NCI-H1417 (cell line): Measurements from ENCODE around the gene SPEM1.

Experiments
- DNase-seq, 3 experiments: peaks; one replicate each; lab custom pipeline; 2025; lab: John Stamatoyannopoulos, UW

The SPEM1 gene, protein sequence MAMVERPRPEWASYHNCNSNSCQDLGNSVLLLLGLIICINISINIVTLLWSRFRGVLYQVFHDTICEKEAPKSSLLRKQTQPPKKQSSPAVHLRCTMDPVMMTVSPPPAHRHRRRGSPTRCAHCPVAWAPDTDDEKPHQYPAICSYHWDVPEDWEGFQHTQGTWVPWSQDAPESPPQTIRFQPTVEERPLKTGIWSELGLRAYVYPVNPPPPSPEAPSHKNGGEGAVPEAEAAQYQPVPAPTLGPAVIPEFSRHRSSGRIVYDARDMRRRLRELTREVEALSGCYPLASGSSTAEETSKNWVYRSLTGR

DNA sequence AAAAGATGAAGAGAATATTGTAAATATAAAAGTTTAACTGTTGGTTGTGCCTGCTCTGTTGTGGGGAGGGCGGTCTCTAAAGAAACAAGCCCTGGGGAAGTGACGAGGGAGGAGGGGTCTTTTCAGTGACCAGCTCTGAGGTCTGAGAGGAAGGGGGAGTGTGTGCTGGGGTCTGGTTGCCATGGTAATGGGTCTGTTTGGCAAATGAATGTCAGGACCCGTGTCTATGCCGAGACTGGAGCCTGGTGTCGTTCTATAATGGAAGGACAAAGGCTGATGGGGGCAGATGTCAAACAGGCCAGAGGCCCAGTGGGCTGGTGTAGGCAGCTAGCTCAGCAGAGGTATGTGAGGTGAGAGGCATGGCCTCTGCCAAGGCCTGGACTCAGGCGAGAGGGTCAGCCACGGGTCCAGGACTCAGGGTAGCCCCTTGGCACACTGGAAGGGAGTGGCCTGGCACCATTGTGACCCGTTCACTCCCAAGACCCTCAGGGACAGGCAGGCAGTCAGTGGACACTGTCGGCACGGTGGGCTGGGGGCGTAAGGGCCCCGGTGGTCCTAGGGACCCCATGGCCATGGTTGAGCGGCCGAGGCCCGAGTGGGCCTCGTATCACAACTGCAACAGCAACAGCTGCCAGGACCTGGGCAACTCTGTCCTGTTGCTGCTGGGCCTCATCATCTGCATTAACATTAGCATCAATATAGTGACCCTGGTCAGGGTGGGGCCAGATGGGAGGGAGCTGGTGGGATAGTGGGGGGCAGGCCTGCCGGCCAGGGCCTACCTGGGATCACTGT is at the start of gene SPEM1:
TSS of gene SPEM1 (plus strand) at position 506 of the 792 bp plus-strand sequence. CDS start at position 567, 61 bp downstream.
- no peak for DNase-seq

DNA sequence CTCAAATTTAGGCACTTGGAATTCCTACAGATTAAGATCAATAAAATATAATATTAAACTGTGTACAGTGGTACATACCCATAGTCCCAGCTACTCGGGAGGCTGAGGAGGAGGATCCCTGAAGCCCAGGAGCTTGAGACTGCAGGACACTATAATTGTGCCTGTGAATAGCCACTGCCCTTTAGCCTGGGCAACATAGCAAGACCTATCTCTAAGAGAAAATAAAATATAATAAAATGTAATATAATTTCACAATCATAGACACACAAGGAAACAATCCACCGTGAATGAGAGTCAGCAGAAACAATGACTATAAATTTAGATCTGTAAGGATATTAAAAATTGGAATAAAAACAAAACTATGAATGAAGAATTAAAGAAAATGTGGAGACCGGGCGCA is 49.3 kb upstream of the SPEM1 start:
- no peak for DNase-seq

DNA sequence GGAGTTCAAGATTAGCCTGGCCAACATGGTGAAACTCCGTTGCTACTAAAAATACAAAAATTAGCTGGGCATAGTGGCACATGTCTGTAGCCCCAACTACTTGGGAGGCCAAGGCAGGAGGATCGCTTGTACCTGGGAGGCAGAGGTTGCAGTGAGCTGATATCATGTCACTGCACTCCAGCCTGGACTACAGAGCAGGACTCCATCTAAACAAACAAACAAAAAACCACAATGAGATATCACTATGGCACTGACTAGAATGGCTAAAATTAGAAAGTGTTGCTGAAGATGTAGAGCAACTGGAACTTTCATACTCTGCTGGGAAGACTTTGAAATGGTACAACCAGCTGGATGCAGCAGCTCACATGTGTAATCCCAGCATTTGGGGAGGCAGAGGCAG is 45.8 kb upstream of the SPEM1 start:
- no peak for DNase-seq

DNA sequence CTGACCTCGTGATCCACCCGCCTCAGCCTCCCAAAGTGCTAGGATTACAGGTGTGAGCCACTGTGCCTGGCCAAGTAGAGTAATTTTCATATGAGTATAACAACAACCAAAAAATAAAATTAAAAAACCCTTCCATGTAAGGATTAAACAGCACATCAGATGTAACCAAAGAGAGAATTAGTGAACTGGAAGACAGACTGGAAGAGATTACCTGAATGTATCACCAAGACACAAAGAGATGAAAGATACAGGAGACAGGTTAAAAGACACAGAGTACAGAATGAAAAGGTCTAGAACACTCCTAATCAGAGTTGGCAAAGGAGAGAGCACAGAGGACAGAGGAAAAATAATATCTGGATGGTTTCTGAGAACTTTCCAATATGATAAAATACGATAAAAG is 41.0 kb upstream of the SPEM1 start:
- no peak for DNase-seq

DNA sequence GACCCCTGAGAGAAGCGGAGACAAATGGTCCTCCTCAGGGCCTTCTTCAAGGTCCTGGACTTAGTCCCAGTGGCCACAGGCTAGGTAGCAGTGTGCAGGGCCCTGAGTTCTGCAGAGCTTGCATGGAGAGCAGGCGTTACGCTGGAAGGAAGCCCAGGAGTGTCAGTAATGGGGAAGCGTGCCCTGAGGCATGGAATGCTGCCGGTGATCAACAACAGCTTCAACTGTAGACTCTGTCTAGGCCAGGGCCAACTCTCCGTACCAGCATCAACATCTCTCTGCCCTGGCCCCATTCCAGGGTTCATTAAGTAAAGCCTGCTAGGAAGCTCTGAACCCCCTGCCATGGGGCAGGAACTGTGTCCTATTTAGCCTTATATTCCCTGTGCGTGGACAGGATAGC is 39.8 kb upstream of the SPEM1 start:
- peak in 2 of 3 experiments; percentile 6 to 23 for DNase-seq

DNA sequence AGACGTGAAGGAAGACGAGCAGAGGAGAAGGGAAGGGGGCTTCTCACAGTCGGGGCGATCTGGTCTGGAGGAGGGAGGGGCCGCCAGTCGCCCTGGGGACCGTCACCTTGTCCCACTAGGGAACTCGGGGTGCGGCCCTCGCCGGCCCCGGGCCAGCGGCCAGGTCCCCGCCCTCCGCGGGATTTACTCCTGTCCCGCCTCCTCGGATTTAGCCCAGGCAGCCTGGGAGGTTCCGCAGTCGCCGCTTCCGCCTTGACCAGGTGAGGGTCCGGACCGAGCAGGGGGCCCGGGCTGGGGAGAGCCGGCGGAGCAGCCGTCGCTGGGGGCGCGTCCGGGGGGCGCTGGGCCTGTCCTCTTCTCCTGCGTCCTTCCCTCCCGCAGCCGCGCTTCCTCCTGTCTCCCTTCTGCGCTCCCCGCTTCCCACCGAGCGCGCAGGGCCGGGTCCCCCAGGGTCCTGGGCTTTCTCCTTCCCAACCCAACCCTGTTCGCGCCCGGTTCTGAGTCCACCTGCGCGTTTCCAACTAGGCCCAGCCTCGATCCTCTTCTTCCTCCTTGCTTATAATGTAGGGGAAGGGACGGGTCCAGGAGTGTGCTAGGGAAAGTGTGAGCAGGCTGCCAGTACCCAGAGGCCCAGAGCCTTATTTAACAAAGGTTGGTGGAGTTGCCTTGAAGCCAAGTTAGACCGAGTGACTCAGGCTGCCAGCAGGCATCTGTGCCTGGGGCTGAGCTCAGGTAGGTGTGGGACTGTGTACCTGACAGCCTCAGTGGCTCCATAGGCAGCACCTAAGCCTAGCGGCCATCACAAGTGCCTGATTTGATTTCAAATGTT is 39.1 kb upstream of the SPEM1 start, which contains the start of gene TNK1:
TSS of gene TNK1 (plus strand) at position 235 of the 829 bp plus-strand sequence. CDS start 1,838 bp downstream, outside the sequence.
- peak in 2 of 3 experiments; percentile 9 to 14 for DNase-seq

DNA sequence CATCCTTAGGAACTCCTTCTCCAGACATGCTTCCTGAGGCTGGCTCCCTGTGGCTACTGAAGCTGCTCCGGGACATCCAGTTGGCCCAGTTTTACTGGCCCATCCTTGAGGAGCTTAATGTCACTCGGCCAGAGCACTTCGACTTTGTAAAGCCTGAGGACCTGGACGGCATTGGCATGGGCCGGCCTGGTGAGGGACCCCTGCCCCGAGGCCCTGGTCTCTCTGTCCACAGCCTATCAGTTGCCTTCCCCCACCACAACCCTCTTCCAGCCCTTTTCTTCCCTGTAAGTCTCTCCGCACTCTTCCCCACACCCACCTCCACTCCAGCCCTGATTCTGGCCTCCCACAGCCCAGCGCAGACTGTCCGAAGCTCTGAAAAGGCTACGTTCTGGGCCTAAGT is 37.2 kb upstream of the SPEM1 start:
- DNase-seq = no peak

DNA sequence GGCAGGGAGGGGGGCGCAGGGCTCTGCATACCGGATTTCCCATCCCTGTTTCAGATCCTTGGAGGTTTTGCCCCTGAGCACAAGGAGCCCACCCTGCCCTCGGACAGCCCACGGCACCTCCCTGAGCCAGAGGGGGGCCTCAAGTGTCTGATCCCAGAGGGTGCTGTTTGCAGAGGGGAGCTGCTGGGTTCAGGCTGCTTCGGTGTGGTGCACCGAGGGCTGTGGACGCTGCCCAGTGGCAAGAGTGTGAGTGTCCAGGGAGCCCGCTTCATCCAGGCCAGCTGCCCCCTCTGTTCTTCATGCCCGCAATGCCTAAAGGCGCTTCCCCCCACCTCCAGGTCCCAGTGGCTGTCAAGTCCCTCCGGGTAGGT is 36.8 kb upstream of the SPEM1 start:
- no peak for DNase-seq

DNA sequence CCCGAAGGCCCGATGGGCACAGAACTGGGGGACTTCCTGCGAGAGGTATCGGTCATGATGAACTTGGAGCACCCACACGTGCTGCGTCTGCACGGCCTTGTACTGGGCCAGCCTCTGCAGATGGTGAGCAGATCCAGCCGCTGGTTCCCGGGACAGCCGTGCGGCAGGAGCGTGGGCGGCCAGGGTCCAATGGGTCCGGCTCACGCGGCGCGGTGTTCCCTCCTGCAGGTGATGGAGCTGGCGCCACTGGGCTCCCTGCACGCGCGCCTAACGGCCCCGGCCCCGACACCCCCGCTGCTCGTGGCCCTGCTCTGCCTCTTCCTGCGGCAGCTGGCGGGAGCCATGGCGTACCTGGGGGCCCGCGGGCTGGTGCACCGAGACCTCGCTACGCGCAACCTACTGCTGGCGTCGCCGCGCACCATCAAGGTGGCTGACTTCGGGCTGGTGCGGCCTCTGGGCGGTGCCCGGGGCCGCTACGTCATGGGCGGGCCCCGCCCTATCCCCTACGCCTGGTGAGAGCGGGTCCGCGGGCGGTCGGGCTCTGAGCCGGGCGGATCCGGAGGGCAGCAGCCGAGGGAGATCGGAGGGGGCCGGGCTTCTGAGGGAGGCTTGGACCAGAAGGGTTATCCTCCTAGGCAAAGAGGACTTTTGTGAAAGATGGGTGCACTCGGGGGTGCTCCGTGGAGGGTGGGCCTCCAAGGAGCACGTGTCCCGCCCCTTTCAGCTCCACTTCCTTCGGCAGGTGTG is 36.2 kb upstream of the SPEM1 start:
- peak in 1 of 3 experiments; percentile 63 for DNase-seq

DNA sequence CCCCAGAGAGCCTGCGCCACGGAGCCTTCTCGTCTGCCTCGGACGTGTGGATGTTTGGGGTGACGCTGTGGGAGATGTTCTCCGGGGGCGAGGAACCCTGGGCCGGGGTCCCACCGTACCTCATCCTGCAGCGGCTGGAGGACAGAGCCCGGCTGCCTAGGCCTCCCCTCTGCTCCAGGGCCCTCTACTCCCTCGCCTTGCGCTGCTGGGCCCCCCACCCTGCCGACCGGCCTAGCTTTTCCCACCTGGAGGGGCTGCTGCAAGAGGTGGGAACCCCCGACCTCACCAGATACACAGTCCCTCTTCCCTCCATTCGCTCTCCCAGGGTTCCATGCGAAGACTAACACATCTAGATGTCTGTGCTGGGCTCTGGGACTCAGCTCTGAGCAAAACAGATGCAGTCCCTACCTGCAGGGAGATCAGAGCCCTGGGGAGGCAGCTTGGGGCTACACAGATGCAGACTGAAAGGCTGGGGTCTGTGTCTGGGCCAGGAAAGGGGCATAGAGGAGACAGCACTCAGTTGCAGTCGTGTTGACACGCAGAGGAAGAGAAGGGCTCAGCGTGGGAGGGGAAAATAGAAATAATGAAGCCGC is 35.5 kb upstream of the SPEM1 start:
- no peak for DNase-seq

DNA sequence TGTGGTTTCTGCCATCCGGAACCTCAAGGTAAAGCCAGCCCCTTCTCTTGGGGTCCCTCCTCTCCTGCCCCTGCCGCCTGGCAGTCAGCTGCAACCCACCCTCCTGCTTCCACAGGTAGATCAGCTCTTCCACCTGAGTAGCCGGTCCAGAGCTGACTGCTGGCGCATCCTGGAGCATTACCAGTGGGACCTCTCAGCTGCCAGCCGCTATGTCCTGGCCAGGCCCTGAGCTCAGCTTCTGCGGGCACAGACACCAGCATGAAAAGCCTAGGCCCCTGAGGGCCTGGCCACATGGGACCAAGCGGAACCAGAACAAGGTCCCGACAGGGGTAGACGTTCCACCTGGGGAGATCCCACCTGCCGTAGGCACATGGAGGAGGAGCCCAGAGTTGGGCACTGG is 31.3 kb upstream of the SPEM1 start:
- no peak for DNase-seq

DNA sequence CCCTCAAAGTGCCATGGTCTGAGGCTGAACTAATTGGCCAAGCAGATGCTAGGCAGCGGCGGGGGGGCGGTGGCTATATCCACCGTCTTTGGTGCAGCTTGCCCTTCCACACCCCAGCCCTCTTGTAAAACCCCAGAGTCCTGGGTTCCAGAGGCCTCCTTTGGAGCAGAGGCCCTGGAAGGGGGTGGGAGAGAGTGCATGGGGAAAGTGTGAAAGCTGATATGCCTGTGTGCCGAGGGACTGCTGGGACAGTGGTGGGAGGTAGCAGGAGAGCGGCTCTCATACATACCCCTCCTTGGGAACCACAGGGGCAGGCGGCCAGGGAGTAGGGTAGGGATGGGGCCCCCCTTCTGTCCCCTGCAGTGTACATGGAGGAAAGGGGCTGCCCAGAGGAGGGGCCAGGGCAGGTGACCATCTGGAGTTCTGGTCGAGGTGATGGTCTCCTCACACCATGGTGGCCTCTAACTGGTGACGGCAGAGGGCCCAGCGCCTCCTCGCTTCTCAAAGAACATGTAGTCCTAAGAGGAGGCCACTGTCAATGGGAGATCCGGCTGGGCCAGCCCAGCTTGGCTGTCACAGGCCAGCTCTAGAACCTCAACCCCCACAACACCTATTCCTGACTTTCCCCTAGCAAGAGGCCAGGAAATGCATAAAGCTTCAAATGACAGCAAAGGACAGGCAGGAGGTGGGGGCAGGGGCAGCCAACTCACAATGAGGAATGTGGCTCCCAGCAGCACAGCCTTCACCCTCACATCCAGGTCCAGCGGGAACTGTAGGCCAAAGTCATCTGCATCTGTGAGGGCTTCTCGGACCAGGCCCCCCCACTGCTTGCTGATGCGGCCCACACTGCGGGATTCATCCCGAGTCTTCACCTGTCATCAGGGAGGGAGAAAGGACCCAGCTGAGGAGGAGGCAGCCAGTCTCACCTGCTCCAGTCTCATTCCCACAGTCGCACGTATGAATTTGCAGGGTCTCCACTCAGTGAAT is 29.9 kb upstream of the SPEM1 start:
- DNase-seq = no peak

DNA sequence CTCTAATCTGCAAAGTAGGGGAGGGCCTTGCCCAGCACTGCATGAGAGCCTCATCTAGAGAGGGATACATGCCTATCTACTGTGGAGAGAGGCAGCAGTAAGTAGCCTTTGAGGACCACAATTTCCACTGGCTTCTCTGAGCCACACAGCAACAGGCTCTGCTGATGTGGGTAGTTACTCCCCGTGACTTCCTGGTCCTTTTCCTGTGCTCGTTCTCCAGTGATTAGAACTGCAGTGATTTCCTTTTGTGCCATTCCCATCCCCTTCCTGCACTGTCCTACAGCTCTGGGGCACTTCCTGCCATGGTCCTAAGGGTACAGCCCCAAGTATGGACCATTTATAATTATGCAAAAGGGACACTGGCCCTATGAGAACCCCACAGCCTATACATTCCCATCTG is 28.8 kb upstream of the SPEM1 start:
- DNase-seq = no peak

DNA sequence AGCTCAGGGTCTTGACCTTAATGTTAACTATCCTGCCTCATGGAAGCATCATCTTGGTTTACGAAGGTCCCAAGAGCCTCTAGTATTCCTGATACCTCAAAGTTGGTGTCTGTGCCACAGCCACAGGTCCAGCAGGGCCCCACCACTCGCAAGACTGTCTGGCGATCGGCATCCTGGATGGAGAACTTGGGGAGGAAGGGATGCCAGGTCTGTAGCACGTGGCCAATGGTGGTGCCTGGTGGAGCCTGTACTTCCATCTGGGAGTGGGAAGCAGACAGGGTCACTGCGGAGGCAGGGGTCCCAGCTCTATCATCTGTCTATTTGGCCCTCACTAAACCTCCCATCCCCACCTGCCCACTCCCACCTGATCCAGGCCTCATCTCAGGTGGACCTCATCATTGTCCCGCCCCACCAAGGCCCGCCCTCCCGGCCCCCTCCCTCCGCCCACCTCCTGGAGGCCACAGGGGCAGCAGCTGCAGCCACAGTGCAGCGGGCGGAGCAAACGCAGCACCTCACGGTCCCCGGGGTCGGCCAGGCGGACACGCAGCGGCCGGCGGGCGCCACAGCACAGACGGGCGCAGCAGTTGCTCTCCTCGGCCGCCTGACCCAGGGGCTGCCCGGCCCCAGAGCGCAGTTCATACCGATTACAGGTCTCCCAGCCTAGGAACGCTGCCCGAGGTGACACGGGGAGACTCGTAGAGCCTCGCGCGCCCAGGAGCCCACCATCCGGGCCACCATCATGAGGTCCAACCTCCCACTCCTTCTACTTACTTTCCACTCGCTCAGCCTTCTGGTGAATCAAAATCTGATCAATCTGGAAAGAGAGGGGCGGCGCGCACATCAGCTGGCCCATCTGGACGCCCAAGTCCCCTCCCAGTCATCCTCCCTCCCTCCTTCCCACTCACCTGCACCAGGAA is 27.2 kb upstream of the SPEM1 start:
- DNase-seq = no peak

DNA sequence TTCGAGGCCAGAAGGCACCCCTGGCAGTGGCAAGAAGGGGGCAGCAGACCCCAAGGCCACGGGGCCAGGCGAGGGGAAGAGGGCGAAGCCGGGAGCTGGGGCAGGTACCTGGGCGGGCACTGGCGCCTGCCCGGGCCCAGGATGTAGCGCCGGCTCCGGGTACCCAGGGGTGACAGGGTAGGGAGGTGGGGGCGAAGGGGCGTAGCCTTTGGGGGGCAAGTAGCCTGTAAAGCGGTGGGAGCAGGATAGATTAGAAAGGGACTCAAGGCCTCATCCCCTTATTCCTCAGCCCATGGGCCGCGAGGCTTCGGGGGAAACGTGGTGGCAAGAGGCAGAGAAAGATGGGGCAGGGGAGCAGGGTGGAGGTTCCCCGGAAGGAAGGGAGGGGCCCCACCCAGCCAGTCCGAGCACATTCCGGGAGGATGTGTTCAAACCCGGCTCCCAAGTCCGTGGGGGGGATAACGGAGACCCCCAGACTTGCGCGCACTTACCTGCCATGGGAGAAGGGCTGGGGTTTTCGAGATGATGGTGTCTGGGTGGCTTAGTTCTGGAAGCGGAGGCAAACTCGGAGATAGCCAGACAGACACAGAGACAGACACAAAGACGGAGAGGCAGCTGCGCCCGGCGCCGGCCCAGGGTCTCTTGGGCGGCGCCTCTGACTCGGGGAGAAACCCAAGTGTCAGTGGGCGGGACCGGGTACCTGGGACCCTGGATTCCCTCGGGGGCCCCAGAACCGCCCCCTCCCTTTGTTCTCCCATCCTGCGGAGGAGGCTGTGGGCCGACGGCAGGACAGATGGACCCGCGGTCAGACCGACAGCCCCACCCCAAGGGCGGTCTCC is 26.3 kb upstream of the SPEM1 start:
- DNase-seq = peak; percentile 46 to 75 (median 68)

DNA sequence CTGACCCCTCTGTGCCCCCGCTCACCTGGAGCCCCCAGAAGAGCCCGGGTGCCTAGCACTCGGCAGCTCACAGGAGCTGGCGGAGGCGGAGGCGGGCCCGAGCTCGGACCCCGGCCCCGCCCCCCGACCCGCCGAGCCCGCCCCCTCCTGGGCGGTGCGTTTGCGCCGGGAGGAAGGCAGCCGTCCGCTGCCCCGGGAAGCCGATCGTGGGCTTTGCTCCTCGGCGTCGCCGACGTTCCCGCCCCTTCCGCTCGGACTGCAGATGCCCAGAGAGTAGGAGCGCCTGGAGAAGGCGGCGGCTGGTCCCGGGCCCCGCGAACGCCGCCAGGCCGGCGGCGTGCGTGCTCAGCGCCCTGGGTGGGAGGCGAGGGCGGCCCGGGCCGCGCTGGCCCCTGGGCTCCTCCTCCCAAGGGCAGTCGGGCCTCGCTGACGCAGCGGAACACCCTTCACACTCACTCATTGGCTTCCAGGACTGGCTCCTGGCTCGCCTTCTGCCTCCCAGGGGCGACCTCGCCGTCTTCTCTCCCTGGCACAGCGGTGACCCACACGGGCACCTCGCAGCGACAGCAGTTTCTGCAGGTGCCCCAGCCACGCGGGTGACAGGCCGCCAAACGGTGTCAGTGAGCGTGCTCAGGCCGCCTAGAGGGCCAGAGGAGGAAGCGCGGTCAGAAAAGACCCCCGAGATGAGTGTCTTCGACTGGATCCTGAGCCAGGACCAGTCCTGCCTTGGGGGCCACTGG is 25.5 kb upstream of the SPEM1 start, which contains the start of gene PLSCR3:
TSS of gene PLSCR3 (minus strand) at position 74 of the 740 bp plus-strand sequence. CDS start 415 bp downstream, outside the sequence.
- DNase-seq = peak; percentile 75 to 81 (median 77)

DNA sequence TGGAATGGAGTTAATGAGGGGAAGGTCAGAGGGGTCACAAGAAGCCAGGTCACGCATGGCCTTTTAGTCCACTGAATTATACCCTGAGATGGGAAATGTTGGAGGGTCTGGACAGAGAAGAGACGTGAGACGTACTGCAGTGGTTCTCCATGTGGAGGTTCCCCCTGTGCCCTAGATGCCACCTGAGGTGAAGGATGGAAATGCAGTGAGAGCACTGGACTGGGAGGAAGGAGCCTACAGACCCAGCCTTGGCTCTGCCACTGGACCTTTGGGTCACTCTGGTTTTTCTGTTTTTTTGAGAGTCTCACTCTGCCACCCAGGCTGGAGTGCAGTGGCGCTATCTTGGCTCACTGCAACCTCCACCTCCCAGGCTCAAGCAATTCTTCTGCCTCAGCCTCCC is 24.0 kb upstream of the SPEM1 start:
- DNase-seq = no peak
